GM23338 (cell line): ENCODE data around the gene WDR49. TPM values are rescaled to one million over a fixed set of nuclear protein-coding genes. Genes with fewer than 3 reads are reported as not detected.
A peak's percentile ranks its signal among the peaks of the same experiment; 100 is the strongest.

Source experiments
- ATAC-seq: fragments of 200-7000 bp; cut with Tn5 transposase; 3 replicates; pipeline ENCODE4 v1.9.1; 2020
- DNase-seq: peaks from one replicate; pipeline ENCODE4 v3.0.0-alpha.2; 2015; ENCODE audit warnings: low spot score
- H2AFZ ChIP-seq: fragments of 200-600 bp; sonication (generic); 2 replicates; pipeline ENCODE4 v1.8.0; 2016; ENCODE audit warnings: antibody characterized with exemption, mild to moderate bottlenecking, moderate library complexity
- H3F3A ChIP-seq: fragments of 200-600 bp; sonication (generic); replicated peaks from 2 replicates; pipeline ENCODE4 v1.8.0; 2017; ENCODE audit warnings: antibody characterized with exemption, mixed run types, low read depth
- H3K27ac ChIP-seq: fragments of 200-600 bp; sonication (generic); 2 replicates; pipeline ENCODE4 v1.6.1; 2016; ENCODE audit warnings: low read depth
- H3K27me3 ChIP-seq: fragments of 200-600 bp; sonication (generic); 2 replicates; pipeline ENCODE4 v1.8.0; 2016; ENCODE audit warnings: mild to moderate bottlenecking, mixed run types, moderate library complexity; ENCODE audit not compliant: insufficient read depth
- H3K36me3 ChIP-seq: fragments of 200-600 bp; sonication (generic); 2 replicates; pipeline ENCODE4 v1.8.0; 2016; ENCODE audit warnings: mild to moderate bottlenecking; ENCODE audit not compliant: insufficient read depth
- H3K4me1 ChIP-seq: fragments of 200-600 bp; sonication (generic); 2 replicates; pipeline ENCODE4 v1.8.0; 2016; ENCODE audit warnings: mild to moderate bottlenecking, moderate library complexity; ENCODE audit not compliant: insufficient read depth
- H3K4me2 ChIP-seq: fragments of 200-600 bp; sonication (generic); 2 replicates; pipeline ENCODE4 v1.7.1; 2017; ENCODE audit warnings: mixed run types
- H3K4me3 ChIP-seq: fragments of 200-600 bp; sonication (generic); 2 replicates; pipeline ENCODE4 v1.6.1; 2016; ENCODE audit warnings: mixed run types
- H3K79me2 ChIP-seq: fragments of 200-600 bp; sonication (generic); replicated peaks from 2 replicates; pipeline ENCODE4 v1.8.0; 2017; ENCODE audit warnings: mild to moderate bottlenecking; ENCODE audit not compliant: insufficient read depth
- H3K9me2 ChIP-seq: fragments of 200-600 bp; sonication (generic); 2 replicates; pipeline ENCODE4 v1.8.0; 2017; ENCODE audit not compliant: insufficient read depth
- H4K20me1 ChIP-seq: fragments of 200-600 bp; sonication (generic); replicated peaks from 2 replicates; pipeline ENCODE4 v1.8.0; 2017; ENCODE audit warnings: mild to moderate bottlenecking; ENCODE audit not compliant: insufficient read depth
- H3K27ac Mint-ChIP-seq: 2 replicates; pipeline ENCODE4 v1.8.0; 2020; ENCODE audit warnings: inconsistent platforms, mild to moderate bottlenecking, moderate library complexity, mixed read lengths
- H3K27me3 Mint-ChIP-seq: 3 replicates; pipeline ENCODE4 v1.8.0; 2022; ENCODE audit warnings: low read depth, mild to moderate bottlenecking, moderate library complexity, mixed read lengths, inconsistent platforms; ENCODE audit not compliant: insufficient read depth, poor library complexity
- H3K36me3 Mint-ChIP-seq: 3 replicates; pipeline ENCODE4 v1.8.0; 2021; ENCODE audit warnings: low read depth, mild to moderate bottlenecking, inconsistent platforms, moderate library complexity, mixed read lengths
- H3K4me1 Mint-ChIP-seq: 3 replicates; pipeline ENCODE4 v1.8.0; 2020; ENCODE audit warnings: mild to moderate bottlenecking, inconsistent platforms, mixed read lengths
- H3K4me3 Mint-ChIP-seq: 3 replicates; pipeline ENCODE4 v1.8.0; 2021; ENCODE audit warnings: moderate library complexity, mild to moderate bottlenecking, inconsistent platforms, mixed read lengths
- H3K9me3 Mint-ChIP-seq: 3 replicates; pipeline ENCODE4 v1.8.0; 2020; ENCODE audit warnings: moderate library complexity, mild to moderate bottlenecking, inconsistent platforms, mixed read lengths
- CREB1 ChIP-seq: fragments of 250-450 bp; sonication (Bioruptor Pico); IDR thresholded peaks from 2 replicates; pipeline ENCODE4 v1.5.0; 2020; ENCODE audit warnings: low read depth, mild to moderate bottlenecking, moderate library complexity
- CTCF ChIP-seq, 2 experiments: fragments of 200-600 bp in 1 of 2; sonication (generic) in 1 of 2; conservative IDR thresholded peaks; 2 replicates each; pipeline versions ENCODE4 v1.5.1 to v1.6.1; 2016 to 2017; ENCODE audit warnings: antibody characterized with exemption in 2 of 2, low read depth in 2 of 2, mild to moderate bottlenecking in 2 of 2, moderate library complexity in 1 of 2
- ETS1 ChIP-seq: IDR thresholded peaks from 2 replicates; pipeline ENCODE4 v1.6.1; 2016; ENCODE audit warnings: antibody characterized with exemption
- EZH2 ChIP-seq: fragments of 200-600 bp; sonication (generic); IDR thresholded peaks from one replicate; pipeline ENCODE4 v1.8.0; 2017; ENCODE audit warnings: antibody characterized with exemption, mild to moderate bottlenecking, low read depth; ENCODE audit not compliant: unreplicated experiment
- EZH2phosphoT487 ChIP-seq: fragments of 200-600 bp; sonication (generic); IDR thresholded peaks from one replicate; pipeline ENCODE4 v1.8.1; 2018; ENCODE audit warnings: antibody characterized with exemption; ENCODE audit not compliant: unreplicated experiment
- JUNB ChIP-seq: IDR thresholded peaks from one replicate; pipeline ENCODE4 v1.6.1; 2016; ENCODE audit warnings: antibody characterized with exemption; ENCODE audit not compliant: unreplicated experiment
- NANOG ChIP-seq: IDR thresholded peaks from 2 replicates; pipeline ENCODE4 v1.6.1; 2016; ENCODE audit warnings: antibody characterized with exemption, borderline replicate concordance
- POLR2AphosphoS5 ChIP-seq: IDR thresholded peaks from 2 replicates; pipeline ENCODE4 v1.6.1; 2016; ENCODE audit warnings: antibody characterized with exemption, low read depth
- REST ChIP-seq: IDR thresholded peaks from one replicate; pipeline ENCODE4 v1.6.1; 2018; ENCODE audit warnings: antibody characterized with exemption; ENCODE audit not compliant: unreplicated experiment
- STAT1 ChIP-seq: IDR thresholded peaks from one replicate; pipeline ENCODE4 v1.6.1; 2016; ENCODE audit warnings: antibody characterized with exemption; ENCODE audit not compliant: unreplicated experiment
- ZNF114 ChIP-seq: fragments of 250-450 bp; sonication (Bioruptor Pico); IDR thresholded peaks from 2 replicates; pipeline ENCODE4 v1.5.0; 2020; ENCODE audit warnings: mild to moderate bottlenecking, moderate library complexity
- ZNF331 ChIP-seq: fragments of 250-450 bp; sonication (Bioruptor Pico); IDR thresholded peaks from 2 replicates; pipeline ENCODE4 v1.5.0; 2020; ENCODE audit warnings: low read depth, mild to moderate bottlenecking, moderate library complexity
- polyA plus RNA-seq: library from polyadenylated mRNA; unstranded; fragments of >200 nt; fragmentation: Nextera tagmentation; extraction: Ambion mirVana; gene quantifications from 2 replicates; pipeline ENCODE4 v1.2.1, GENCODE V29; 2016
- total RNA-seq: library from RNA; depleted of rRNA; stranded (reverse); fragments of >200 nt; shearing (Covaris generic); gene quantifications from 2 replicates; pipeline ENCODE4 v1.2.3, GENCODE V29; 2014
- TF ChIP-seq, protein P1 (sequence below): fragments of 250-450 bp; sonication (Bioruptor Pico); IDR thresholded peaks from 2 replicates; pipeline ENCODE4 v1.5.0; 2020; ENCODE audit warnings: mild to moderate bottlenecking, moderate library complexity

Gene WDR49
- total and polyA plus RNA-seq, 2 experiments from 2014 or later = 1.4 to 1.9 TPM

- TF ChIP-seq EZH2 (no peak), ZNF331 (no peak), NANOG (no peak), CREB1 (CRISPR knock-in tag) (no peak), ETS1 (no peak), JUNB (no peak), REST (no peak), STAT1 (no peak), EZH2phosphoT487 (no peak), POLR2AphosphoS5 (no peak), CTCF (conservative IDR thresholded peaks at IDR 0.05; ENCODE audit: low read depth in 2 of 2) (no peak), ZNF114 (CRISPR knock-in tag) (no peak)
- TF ChIP-seq, protein P1, sequence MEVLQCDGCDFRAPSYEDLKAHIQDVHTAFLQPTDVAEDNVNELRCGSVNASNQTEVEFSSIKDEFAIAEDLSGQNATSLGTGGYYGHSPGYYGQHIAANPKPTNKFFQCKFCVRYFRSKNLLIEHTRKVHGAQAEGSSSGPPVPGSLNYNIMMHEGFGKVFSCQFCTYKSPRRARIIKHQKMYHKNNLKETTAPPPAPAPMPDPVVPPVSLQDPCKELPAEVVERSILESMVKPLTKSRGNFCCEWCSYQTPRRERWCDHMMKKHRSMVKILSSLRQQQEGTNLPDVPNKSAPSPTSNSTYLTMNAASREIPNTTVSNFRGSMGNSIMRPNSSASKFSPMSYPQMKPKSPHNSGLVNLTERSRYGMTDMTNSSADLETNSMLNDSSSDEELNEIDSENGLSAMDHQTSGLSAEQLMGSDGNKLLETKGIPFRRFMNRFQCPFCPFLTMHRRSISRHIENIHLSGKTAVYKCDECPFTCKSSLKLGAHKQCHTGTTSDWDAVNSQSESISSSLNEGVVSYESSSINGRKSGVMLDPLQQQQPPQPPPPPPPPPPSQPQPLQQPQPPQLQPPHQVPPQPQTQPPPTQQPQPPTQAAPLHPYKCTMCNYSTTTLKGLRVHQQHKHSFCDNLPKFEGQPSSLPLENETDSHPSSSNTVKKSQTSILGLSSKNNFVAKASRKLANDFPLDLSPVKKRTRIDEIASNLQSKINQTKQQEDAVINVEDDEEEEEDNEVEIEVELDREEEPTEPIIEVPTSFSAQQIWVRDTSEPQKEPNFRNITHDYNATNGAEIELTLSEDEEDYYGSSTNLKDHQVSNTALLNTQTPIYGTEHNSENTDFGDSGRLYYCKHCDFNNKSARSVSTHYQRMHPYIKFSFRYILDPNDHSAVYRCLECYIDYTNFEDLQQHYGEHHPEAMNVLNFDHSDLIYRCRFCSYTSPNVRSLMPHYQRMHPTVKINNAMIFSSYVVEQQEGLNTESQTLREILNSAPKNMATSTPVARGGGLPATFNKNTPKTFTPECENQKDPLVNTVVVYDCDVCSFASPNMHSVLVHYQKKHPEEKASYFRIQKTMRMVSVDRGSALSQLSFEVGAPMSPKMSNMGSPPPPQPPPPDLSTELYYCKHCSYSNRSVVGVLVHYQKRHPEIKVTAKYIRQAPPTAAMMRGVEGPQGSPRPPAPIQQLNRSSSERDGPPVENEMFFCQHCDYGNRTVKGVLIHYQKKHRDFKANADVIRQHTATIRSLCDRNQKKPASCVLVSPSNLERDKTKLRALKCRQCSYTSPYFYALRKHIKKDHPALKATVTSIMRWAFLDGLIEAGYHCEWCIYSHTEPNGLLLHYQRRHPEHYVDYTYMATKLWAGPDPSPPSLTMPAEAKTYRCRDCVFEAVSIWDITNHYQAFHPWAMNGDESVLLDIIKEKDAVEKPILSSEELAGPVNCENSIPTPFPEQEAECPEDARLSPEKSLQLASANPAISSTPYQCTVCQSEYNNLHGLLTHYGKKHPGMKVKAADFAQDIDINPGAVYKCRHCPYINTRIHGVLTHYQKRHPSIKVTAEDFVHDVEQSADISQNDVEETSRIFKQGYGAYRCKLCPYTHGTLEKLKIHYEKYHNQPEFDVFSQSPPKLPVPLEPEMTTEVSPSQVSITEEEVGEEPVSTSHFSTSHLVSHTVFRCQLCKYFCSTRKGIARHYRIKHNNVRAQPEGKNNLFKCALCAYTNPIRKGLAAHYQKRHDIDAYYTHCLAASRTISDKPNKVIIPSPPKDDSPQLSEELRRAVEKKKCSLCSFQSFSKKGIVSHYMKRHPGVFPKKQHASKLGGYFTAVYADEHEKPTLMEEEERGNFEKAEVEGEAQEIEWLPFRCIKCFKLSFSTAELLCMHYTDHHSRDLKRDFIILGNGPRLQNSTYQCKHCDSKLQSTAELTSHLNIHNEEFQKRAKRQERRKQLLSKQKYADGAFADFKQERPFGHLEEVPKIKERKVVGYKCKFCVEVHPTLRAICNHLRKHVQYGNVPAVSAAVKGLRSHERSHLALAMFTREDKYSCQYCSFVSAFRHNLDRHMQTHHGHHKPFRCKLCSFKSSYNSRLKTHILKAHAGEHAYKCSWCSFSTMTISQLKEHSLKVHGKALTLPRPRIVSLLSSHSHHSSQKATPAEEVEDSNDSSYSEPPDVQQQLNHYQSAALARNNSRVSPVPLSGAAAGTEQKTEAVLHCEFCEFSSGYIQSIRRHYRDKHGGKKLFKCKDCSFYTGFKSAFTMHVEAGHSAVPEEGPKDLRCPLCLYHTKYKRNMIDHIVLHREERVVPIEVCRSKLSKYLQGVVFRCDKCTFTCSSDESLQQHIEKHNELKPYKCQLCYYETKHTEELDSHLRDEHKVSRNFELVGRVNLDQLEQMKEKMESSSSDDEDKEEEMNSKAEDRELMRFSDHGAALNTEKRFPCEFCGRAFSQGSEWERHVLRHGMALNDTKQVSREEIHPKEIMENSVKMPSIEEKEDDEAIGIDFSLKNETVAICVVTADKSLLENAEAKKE (CRISPR knock-in tag) = no peak
- no peaks in the 10 kb centered on the region for H3F3A ChIP-seq
- H3K36me3 Mint-ChIP-seq = no peaks in the 10 kb centered on the region; the same call in 1 of the 3 replicates
Measured at GRCh38 chr3:167520266-167521005, 133.3 kb downstream of the WDR49 start.

More at GRCh38 chr3:167520266-167521005, 133.3 kb downstream of the WDR49 start:
- Histone ChIP-seq H3K4me3 (no peak overlapping the region), H3K36me3 (no peaks in the 10 kb centered on the region), H3K9me2 (peaks cover 4% of the 10 kb centered on the region; the same call in 1 of the 2 replicates), H3K79me2 (no peaks in the 10 kb centered on the region), H4K20me1 (no peaks in the 10 kb centered on the region), H2AFZ (no peak overlapping the region), H3K4me2 (no peak overlapping the region), H3K27ac (no peak overlapping the region), H3K4me1 (no peaks in the 10 kb centered on the region), H3K27me3 (no peaks in the 10 kb centered on the region)
- no peak overlapping the region for H3K4me3 Mint-ChIP-seq
- DNase-seq (no peak), ATAC-seq (no peak)
- peaks cover 7% of the 10 kb centered on the region; the same call in 2 of the 3 replicates for H3K4me1 Mint-ChIP-seq
- peaks cover 4% of the 10 kb centered on the region for H3K27me3 Mint-ChIP-seq
- peak overlapping the region; percentile 21 for H3K27ac Mint-ChIP-seq
- H3K9me3 Mint-ChIP-seq = peaks cover 8% of the 10 kb centered on the region; the same call in 2 of the 3 replicates
